ENCODE measurements around the gene FBF1.
"Not testable (repeated sequence)": the region's sequence is repeated elsewhere in the genome, so short reads cannot be mapped to it uniquely, and the experiment has no call there.

The FBF1 gene

GRCh38 chr17:75876190-75876937, 64.5 kb downstream of the FBF1 start:
- peak; percentile 43 to 58 for DNase-seq (ENCODE audit: low read depth in 2 of 2)

GRCh38 chr17:75875940-75876189, 65.0 kb downstream of the FBF1 start:
- DNase-seq (ENCODE audit: low read depth in 2 of 2): no peak

- DNase-seq (ENCODE audit: low read depth in 2 of 2): no peak
These were observed 65.5 kb downstream of the FBF1 start for GRCh38 chr17:75875182-75875939.

GRCh38 chr17:75874323-75875181, 66.3 kb downstream of the FBF1 start:
- DNase-seq (ENCODE audit: low read depth in 2 of 2): no peak

- no peak for DNase-seq (ENCODE audit: low read depth in 2 of 2)
These were observed 67.1 kb downstream of the FBF1 start for GRCh38 chr17:75873587-75874322.

- DNase-seq (ENCODE audit: low read depth in 2 of 2): no peak
These were observed 68.1 kb downstream of the FBF1 start for GRCh38 chr17:75872434-75873351.

GRCh38 chr17:75870228-75870627, 70.6 kb downstream of the FBF1 start:
- DNase-seq (ENCODE audit: low read depth in 2 of 2): not testable (repeated sequence)

GRCh38 chr17:75869282-75870141, 71.3 kb downstream of the FBF1 start:
- DNase-seq (ENCODE audit: low read depth in 2 of 2): no peak

- DNase-seq (ENCODE audit: low read depth in 2 of 2): not testable (repeated sequence)
These were observed 72.0 kb downstream of the FBF1 start for GRCh38 chr17:75868730-75869281.

- not testable (repeated sequence) for DNase-seq (ENCODE audit: low read depth in 2 of 2)
These were observed 75.2 kb downstream of the FBF1 start for GRCh38 chr17:75865404-75866188.

GRCh38 chr17:75864887-75865286, 76.0 kb downstream of the FBF1 start:
- DNase-seq (ENCODE audit: low read depth in 2 of 2): not testable (repeated sequence)

- DNase-seq (ENCODE audit: low read depth in 2 of 2): no peak
These were observed 76.4 kb downstream of the FBF1 start for GRCh38 chr17:75864448-75864871.

- DNase-seq (ENCODE audit: low read depth in 2 of 2): no peak
These were observed 78.9 kb downstream of the FBF1 start for GRCh38 chr17:75861927-75862317.

Data from stimulated activated CD8-positive, alpha-beta memory T cell treated with anti-CD3 and anti-CD28 coated beads, Interleukin-2, amount 100 ng/mL, for 1 hour (primary cell).